NCI-H1436 treated with DMSO at 0.1 percent for 48 hours (cell line): ENCODE data around the gene SGPP2.
"Not testable (repeated sequence)": the region's sequence is repeated elsewhere in the genome, so short reads cannot be mapped to it uniquely, and the experiment has no call there.

Source experiments
- DNase-seq: peaks from one replicate; lab custom pipeline; 2025; lab: John Stamatoyannopoulos, UW

The SGPP2 gene

GRCh38 chr2:222427646-222428301 lies 3.4 kb downstream of the SGPP2 start:
- no peak for DNase-seq

- DNase-seq = no peak
Measured at GRCh38 chr2:222430071-222430470, 5.7 kb downstream of the SGPP2 start.

- DNase-seq = no peak
Measured at GRCh38 chr2:222430681-222431080, 6.3 kb downstream of the SGPP2 start.

- no peak for DNase-seq
Measured at GRCh38 chr2:222431869-222432268, 7.5 kb downstream of the SGPP2 start.

- DNase-seq = no peak
Measured at GRCh38 chr2:222433332-222434173, 9.2 kb downstream of the SGPP2 start.

- no peak for DNase-seq
Measured at GRCh38 chr2:222434204-222434603, 9.9 kb downstream of the SGPP2 start.

GRCh38 chr2:222435400-222436039 lies 11.2 kb downstream of the SGPP2 start:
- not testable (repeated sequence) for DNase-seq

- DNase-seq = no peak
Measured at GRCh38 chr2:222436040-222436413, 11.7 kb downstream of the SGPP2 start.

- no peak for DNase-seq
Measured at GRCh38 chr2:222439692-222440091, 15.3 kb downstream of the SGPP2 start.

- DNase-seq = no peak
Measured at GRCh38 chr2:222440673-222441422, 16.5 kb downstream of the SGPP2 start.

GRCh38 chr2:222442665-222443064 lies 18.3 kb downstream of the SGPP2 start:
- DNase-seq = no peak

- no peak for DNase-seq
Measured at GRCh38 chr2:222445227-222445626, 20.9 kb downstream of the SGPP2 start.

- no peak for DNase-seq
Measured at GRCh38 chr2:222447131-222447530, 22.8 kb downstream of the SGPP2 start.

GRCh38 chr2:222448748-222449181 lies 24.4 kb downstream of the SGPP2 start:
- DNase-seq = no peak

- no peak for DNase-seq
Measured at GRCh38 chr2:222450021-222450420, 25.7 kb downstream of the SGPP2 start.

GRCh38 chr2:222451224-222451674 lies 26.9 kb downstream of the SGPP2 start:
- no peak for DNase-seq

- no peak for DNase-seq
Measured at GRCh38 chr2:222452422-222452950, 28.1 kb downstream of the SGPP2 start.

- DNase-seq = no peak
Measured at GRCh38 chr2:222456479-222457077, 32.2 kb downstream of the SGPP2 start.

GRCh38 chr2:222459983-222460382 lies 35.6 kb downstream of the SGPP2 start:
- no peak for DNase-seq

GRCh38 chr2:222465746-222466145 lies 41.4 kb downstream of the SGPP2 start:
- DNase-seq = no peak

GRCh38 chr2:222468346-222468745 lies 44.0 kb downstream of the SGPP2 start:
- DNase-seq = no peak
